NCI-H82 treated with DMSO at 0.1 percent for 48 hours (cell line): ENCODE measurements around the gene OGDH.
"Not testable (repeated sequence)": the region's sequence is repeated elsewhere in the genome, so short reads cannot be mapped to it uniquely, and the experiment has no call there.

Experiments
- DNase-seq: peaks from one replicate; lab custom pipeline; 2025; ENCODE audit not compliant: unreplicated experiment; lab: John Stamatoyannopoulos, UW

The OGDH gene

DNA sequence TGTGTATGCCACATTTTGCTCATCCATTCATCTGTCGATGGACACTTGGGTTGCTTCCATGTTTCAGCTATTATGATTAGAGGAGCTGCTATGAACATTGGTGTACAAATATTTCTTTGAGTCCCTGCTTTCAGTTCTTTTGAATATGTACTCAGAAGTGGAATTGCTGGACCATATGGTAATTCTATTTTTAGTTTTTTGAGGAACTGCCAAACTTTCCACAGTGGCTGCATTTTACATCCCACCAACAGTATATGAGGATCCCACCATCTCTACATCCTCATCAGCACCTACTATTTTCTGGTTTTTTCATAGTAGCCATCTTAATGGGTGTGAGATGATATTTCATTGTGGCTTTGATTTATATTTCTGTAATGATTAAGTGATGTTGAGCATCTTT is 97.5 kb downstream of the OGDH start:
- DNase-seq, result no peak

DNA sequence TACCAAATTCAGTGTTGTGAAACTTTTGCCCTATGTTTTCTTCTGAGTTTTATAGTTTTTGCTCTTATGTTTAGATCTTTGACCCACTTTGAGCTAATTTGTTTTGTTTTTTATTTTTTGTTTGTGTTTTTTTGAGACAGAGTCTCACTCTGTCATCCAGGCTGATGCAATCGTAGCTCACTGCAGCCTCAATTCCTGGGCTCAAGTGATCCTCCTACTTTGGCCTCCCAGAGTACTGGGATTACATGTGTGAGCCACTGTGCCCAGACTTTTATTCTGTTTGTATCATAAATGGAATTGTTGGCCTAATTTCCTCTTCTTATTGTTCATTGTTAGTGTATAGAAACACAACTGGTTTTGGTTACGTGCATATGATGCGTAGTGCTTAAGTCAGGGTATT is 99.0 kb downstream of the OGDH start:
- no peak for DNase-seq

GRCh38 chr7:44706788-44707557 is 100.5 kb downstream of the OGDH start:
- no peak for DNase-seq

GRCh38 chr7:44707558-44708230 is 101.3 kb downstream of the OGDH start:
- DNase-seq, result no peak

DNA sequence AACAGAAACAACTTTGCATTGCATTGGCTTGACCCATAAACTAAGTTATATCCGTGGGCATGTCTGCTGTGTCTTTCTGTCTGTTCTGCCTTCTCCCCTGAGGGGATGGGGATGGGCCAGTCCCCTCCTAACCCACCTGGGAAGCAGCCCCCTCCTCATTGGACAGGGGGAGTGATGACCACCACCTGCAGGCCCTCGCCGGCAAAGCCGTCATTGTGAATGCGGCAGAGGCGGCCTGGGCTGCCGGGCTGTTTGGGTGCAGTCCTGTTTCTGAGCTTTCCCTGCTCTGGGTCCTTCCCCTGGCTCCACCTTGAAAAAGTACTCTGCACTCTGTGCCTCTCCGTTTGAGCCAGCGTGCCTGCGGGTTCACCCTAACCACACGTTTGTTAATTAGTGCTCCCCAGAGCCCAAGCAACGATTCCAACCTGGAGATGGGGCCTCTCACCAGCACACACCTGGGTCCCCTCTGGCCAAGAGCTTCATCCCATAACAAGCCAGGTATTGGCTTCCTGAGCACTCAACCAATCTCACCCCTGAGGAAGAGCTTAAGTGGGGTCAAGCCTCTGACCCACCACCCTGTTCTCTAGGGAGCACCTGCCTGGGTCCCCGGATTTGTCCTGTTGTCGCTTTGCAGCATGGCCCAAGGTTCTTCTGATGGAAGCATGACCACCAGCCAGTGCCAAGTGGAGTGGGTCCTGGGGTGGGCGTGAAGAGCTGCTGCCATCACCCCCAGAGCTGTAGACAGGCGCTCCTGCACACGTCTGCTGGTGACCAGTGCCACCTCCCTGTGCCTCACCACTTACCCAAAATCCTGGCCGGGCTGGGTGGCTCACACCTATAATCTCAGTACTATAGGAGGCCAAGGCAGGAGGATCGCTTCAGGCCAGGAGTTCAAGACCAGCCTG is 102.8 kb downstream of the OGDH start:
- DNase-seq, result no peak

DNA sequence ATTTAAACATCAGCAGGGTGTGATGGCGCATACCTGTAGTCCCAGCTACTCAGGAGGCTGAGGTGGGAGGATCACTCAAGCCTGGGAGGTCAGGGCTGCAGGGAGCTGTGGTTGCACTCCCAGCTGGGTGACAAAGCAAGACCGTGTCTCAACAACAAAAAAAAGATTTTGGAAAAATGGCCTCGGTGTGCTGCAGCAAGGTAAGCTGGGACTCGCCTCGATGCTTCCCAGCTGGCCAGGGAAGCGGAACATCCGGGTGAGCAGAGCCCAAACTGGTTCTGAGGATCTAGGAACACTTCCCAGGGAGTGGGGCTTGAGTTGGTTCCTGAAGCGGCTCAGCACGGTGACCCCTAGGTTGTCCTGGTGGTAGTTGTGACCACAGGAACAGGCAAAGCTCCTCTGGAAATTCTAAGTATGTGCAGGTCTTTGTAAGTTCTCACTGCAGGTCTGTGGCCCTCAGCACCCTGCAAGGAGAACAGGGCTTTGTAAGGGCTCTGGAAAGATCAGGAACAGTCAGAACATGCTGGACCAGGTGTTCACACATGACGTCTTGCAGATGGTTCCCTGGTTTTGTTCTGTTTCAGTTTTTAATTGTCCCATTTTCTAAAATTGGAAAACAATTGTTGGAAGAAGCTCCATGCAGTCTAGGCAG is 103.6 kb downstream of the OGDH start:
- no peak for DNase-seq

DNA sequence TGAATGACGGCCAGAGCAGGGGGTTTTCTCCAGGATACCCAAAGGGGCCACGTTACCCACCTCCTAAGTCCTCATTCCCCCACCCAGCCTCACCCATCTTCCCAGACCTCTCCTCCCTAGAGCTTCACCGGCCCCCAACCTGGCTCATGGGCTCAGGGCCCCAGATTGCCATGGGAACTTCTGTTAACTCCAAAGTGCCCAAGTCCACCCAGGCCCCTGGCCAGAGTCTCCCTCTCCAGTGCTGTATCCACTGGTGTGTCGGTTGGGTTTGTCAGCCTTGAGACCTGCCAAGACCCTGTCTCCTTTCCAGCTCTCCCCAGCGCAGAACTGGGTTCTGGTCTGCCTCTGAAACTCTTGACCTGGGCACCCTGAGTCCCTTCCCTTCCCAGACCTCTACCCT is 105.1 kb downstream of the OGDH start:
- no peak for DNase-seq

DNA sequence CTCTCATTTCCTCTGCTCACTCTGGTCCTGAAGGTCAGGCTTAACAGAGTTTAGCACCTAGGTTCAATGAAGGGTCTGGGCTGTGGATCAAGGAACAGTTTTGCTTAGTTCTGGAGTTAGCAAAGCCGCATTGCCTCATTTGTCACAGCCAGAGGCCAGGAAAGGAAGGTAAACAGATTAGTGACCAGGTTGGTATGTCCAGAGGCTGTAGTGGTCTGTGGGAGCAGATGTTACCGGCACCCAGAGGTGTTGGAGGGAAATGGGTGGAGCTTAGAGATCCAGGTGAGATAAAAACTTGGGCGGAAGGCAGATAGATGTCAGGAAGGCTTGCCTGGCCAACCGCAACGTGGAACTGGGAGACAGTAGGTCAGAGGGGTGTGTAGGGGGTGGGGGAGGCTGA is 105.6 kb downstream of the OGDH start:
- DNase-seq, result no peak

DNA sequence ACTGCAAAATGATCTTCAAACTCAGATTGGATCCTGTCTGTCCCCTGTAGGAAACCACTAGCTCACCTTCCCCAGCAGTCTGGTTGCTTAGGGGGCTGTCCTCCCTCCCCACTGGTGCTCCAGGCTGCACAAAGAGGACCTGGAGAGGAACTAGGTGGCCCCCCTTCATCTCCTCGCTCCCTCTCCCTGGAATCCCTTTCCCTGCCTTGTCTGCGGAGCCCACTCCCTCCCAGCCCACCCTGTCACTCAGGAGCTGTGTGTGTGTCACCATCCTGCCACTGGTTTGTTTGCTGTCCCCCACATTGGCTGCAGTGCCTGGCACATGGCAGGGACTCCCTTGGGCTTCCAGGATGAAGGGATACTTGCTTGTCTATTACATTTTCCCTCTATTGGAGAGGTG is 106.7 kb downstream of the OGDH start:
- no peak for DNase-seq

GRCh38 chr7:44713680-44714335 is 107.4 kb downstream of the OGDH start:
- DNase-seq, result no peak

GRCh38 chr7:44716205-44716604 is 109.8 kb downstream of the OGDH start:
- DNase-seq, result no peak

- no peak for DNase-seq
Observed at GRCh38 chr7:44720301-44720700, 113.9 kb downstream of the OGDH start.

DNA sequence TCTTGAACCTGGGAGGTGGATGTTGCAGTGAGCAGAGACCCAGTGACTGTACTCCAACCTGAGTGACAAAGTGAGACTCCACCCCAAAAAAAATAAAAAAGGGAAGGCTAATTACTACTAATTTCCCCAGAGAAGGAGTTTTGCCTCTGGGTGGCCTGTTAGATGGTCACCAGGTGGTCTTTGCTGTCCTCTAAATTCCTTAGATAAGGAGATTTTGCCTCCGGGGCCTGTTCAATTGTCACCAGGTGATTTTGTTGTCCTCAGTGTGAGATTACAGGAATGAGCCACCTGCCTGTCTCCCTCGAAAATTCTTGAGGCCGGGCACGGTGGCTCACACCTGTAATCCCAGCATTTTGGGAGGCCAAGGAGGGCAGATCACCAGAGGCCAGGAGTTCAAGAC is 117.8 kb downstream of the OGDH start:
- DNase-seq, result no peak

DNA sequence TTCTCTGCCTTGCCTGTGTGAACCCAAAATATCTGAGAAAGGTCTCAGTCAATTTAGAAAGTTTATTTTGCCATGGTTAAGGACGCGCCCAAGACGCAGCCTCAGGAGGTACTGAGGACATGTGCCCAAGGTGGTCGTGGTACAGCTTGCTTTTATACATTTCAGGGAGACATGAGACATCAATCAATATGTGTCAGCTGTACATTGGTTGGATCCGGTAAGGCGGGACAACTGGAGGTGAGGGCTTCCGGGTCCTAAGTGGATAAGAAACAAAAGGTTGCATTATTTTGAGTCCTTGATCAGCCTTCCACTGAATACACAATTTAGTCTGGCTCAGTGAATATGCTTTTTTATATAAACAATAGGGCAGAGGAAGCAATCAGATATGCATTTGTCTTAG is 119.8 kb downstream of the OGDH start:
- not testable (repeated sequence) for DNase-seq

- DNase-seq, result no peak
Observed at GRCh38 chr7:44727158-44727936, 120.9 kb downstream of the OGDH start.

- no peak for DNase-seq
Observed at GRCh38 chr7:44727937-44728262, 121.5 kb downstream of the OGDH start.

DNA sequence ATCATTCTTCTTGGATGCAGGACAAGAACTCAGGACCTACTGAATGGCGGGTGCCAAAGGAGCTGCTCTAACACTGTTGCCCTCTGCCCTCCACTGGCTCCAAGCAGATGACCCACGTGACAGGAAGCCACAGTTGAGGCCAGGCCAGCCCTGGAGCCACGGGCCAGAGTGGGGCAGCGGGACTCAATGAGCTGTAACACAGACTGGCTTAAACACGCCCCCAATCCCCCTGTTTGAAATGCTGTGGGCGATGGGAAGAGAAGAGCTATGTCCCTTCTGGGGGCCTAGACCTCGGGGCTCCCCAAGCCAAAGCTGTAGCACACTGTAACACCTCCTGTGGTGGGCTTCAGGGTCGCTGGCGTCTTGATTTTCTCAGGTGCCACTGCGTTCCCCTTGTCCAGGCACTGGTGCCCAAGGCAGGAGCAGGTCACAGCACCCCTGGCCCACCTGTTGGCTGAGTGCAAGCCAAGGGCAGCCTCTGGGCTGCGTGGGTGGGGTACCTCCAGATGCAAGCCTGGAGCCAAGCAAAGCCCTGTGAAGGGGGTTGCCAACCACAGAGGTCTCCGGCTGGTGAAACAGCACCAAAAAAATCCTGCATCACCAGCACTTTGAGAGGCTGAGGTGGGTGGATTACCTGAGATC is 123.6 kb downstream of the OGDH start:
- no peak for DNase-seq

GRCh38 chr7:44732971-44733370 is 126.5 kb downstream of the OGDH start:
- DNase-seq, result not testable (repeated sequence)

DNA sequence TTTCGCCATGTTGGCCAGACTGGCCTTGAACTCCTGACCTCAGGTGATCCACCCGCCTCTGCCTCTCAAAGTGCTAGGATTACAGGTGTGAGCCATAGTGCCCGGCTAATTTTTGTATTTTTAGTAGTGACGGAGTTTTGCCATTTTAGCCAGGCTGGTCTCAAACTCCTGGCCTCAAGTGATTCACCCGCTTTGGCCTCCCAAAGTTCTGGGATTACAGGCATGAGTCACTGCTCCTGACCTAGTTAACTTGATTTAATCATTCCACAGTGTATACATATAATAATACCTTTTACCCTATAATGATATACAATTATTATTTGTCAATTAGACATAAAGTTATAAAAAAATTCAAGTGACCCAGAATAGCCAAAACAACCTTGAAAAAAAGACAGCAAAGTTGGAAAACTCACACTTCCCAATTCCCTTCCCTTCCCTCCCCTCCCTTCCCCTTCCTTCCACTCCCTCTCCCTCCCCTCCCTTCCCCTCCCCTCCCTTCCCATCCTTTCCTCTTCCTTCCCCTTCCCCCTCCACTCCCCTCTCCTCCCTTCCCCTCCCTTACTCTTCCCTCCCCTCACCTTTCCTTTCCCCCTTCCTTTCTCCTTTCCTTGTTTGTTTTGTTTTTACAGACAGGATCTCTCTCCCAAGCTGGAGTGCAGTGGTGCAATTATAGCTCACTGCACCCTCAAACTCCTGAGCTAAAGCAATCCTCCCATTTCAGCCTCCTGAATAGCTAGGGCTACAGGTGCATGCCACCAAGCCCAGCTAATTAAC is 127.5 kb downstream of the OGDH start:
- DNase-seq, result no peak
